RWPE1 (cell line): ENCODE data around the gene CDC42EP5.
"Not testable (repeated sequence)": the region's sequence is repeated elsewhere in the genome, so short reads cannot be mapped to it uniquely, and the experiment has no call there.

Experiments
- CTCF ChIA-PET: fragments of 350-600 bp; sonication (Branson Sonifier 250); formaldehyde crosslinking; extraction: SDS; loops from one replicate; lab custom pipeline; 2021; lab: Yijun Ruan, JAX
- POLR2A ChIA-PET: fragments of 400-600 bp; formaldehyde crosslinking; extraction: SDS; loops from one replicate; lab custom pipeline; 2020; ENCODE audit warnings: antibody characterized with exemption; ENCODE audit not compliant: low non-redundant PET; lab: Yijun Ruan, JAX
- DNase-seq: peaks from one replicate; pipeline ENCODE4 v3.0.0; 2012; ENCODE audit warnings: low spot score
- H3K27ac ChIP-seq: fragments of 450-650 bp; 2 replicates; pipeline ENCODE4 v1.5.1; 2017
- CTCF ChIP-seq: fragments of 450-650 bp; conservative IDR thresholded peaks from 2 replicates; pipeline ENCODE4 v1.5.1; 2017; ENCODE audit warnings: low read depth, mild to moderate bottlenecking

Gene CDC42EP5

GRCh38 chr19:54473071-54473891 is at the start of gene CDC42EP5:
TSS of gene CDC42EP5 (minus strand) at chr19:54473296. CDS start at chr19:54465547, 7,749 bp downstream.
- CTCF ChIA-PET, result interaction anchor here (0.5 to 1.5 kb wide), 5 partner anchors 8 to 949 kb away, joined by 3 to 5 read pairs (median 5); no protein-coding TSS in a partner anchor
- peak within 1 kb of the TSS; percentile 83 for H3K27ac ChIP-seq
- TF ChIP-seq CTCF, result no peak
- DNase-seq, result no peak
- POLR2A ChIA-PET, result interaction anchor here (1.4 kb wide), 1 partner anchor 10 kb away, joined by 4 read pairs; the partner anchor contains the start of gene LENG9

- TF ChIP-seq CTCF, result no peak
- H3K27ac ChIP-seq, result no peak overlapping the region
- POLR2A ChIA-PET, result no interaction called here
- no peak for DNase-seq
- CTCF ChIA-PET, result no interaction called here
These were observed 48.9 kb upstream of the CDC42EP5 start for GRCh38 chr19:54521860-54522513.

GRCh38 chr19:54521022-54521859 is 48.1 kb upstream of the CDC42EP5 start:
- no peak for TF ChIP-seq CTCF
- ChIA-PET POLR2A (no interaction called here), CTCF (no interaction called here)
- DNase-seq, result no peak
- no peak overlapping the region for H3K27ac ChIP-seq

- ChIA-PET CTCF (interaction anchor here (0.6 kb wide), 1 partner anchor 40 kb away, joined by 3 read pairs; no protein-coding TSS in a partner anchor), POLR2A (no interaction called here)
- H3K27ac ChIP-seq, result no peak overlapping the region
- no peak for TF ChIP-seq CTCF
- DNase-seq, result peak; percentile 38
These were observed 45.7 kb upstream of the CDC42EP5 start for GRCh38 chr19:54518844-54519243.

GRCh38 chr19:54517483-54517882 is 44.4 kb upstream of the CDC42EP5 start:
- no peak for TF ChIP-seq CTCF
- DNase-seq, result peak; percentile 52
- POLR2A ChIA-PET, result no interaction called here
- CTCF ChIA-PET, result interaction anchor here (0.7 kb wide), 1 partner anchor 592 kb away, joined by 3 read pairs; no protein-coding TSS in a partner anchor
- no peak overlapping the region for H3K27ac ChIP-seq

GRCh38 chr19:54515156-54515555 is 42.1 kb upstream of the CDC42EP5 start:
- CTCF ChIA-PET, result no interaction called here
- POLR2A ChIA-PET, result no interaction called here
- no peak for TF ChIP-seq CTCF
- no peak for DNase-seq
- H3K27ac ChIP-seq, result no peak overlapping the region

- CTCF ChIA-PET, result interaction anchor here (1.1 kb wide), 1 partner anchor 149 kb away, joined by 3 read pairs; no protein-coding TSS in a partner anchor
- DNase-seq, POLR2A ChIA-PET, H3K27ac ChIP-seq: not testable (repeated sequence)
These were observed 36.3 kb upstream of the CDC42EP5 start for GRCh38 chr19:54509200-54509940.

GRCh38 chr19:54508487-54508886 is 35.4 kb upstream of the CDC42EP5 start:
- DNase-seq, POLR2A ChIA-PET, H3K27ac ChIP-seq: not testable (repeated sequence)
- CTCF ChIA-PET, result interaction anchor here (1.1 kb wide), 1 partner anchor 148 kb away, joined by 3 read pairs; no protein-coding TSS in a partner anchor
